WTC11 (cell line): ENCODE measurements around the gene CYP46A1. TPM values are rescaled to one million over a fixed set of nuclear protein-coding genes. Genes with fewer than 3 reads are reported as not detected.

Source experiments
- ATAC-seq: fragments of 200-7000 bp; cut with Tn5 transposase; 2 replicates; pipeline ENCODE4 v1.10.0; 2021; ENCODE audit warnings: mild to moderate bottlenecking, moderate library complexity
- CTCF ChIA-PET: fragments of 300-600 bp; sonication (Branson Sonifier 250); formaldehyde crosslinking; loops from one replicate; lab custom pipeline; 2021; ENCODE audit warnings: antibody characterized with exemption; lab: Charles Lee
- POLR2A ChIA-PET: fragments of 350-600 bp; sonication (Branson Sonifier 250); formaldehyde crosslinking; loops from one replicate; lab custom pipeline; 2021; ENCODE audit warnings: antibody characterized with exemption; lab: Charles Lee
- DNase-seq: peaks from one replicate; pipeline ENCODE4 v3.0.0; 2021; ENCODE audit warnings: low spot score
- H3K27ac Mint-ChIP-seq: 2 replicates; pipeline ENCODE4 v1.8.0; 2021; ENCODE audit warnings: mixed read lengths
- H3K27me3 Mint-ChIP-seq: 2 replicates; pipeline ENCODE4 v1.8.0; 2021; ENCODE audit warnings: low read depth, mild to moderate bottlenecking, moderate library complexity, mixed read lengths
- H3K36me3 Mint-ChIP-seq: 2 replicates; pipeline ENCODE4 v1.8.0; 2021; ENCODE audit warnings: mixed read lengths
- H3K4me1 Mint-ChIP-seq: 2 replicates; pipeline ENCODE4 v1.8.0; 2022; ENCODE audit warnings: mixed read lengths
- H3K4me3 Mint-ChIP-seq: 2 replicates; pipeline ENCODE4 v1.8.0; 2021; ENCODE audit warnings: mild to moderate bottlenecking, moderate library complexity, mixed read lengths
- H3K9me3 Mint-ChIP-seq: 2 replicates; pipeline ENCODE4 v1.8.0; 2021; ENCODE audit warnings: mixed read lengths
- FOXP1 ChIP-seq: sonication (generic); formaldehyde crosslinking; IDR thresholded peaks from 2 replicates; pipeline ENCODE4 v1.8.0; 2022; ENCODE audit warnings: missing genetic modification reagents, mild to moderate bottlenecking, moderate library complexity, borderline replicate concordance
- GABPB1 ChIP-seq: sonication (generic); formaldehyde crosslinking; IDR thresholded peaks from 2 replicates; pipeline ENCODE4 v1.8.1; 2023; ENCODE audit warnings: mild to moderate bottlenecking, missing genetic modification reagents
- GTF2I ChIP-seq: fragments of 250-450 bp; sonication (Bioruptor Pico); conservative IDR thresholded peaks from 2 replicates; pipeline ENCODE4 v1.4.0; 2021; ENCODE audit warnings: mild to moderate bottlenecking
- IRF2 ChIP-seq: sonication (generic); formaldehyde crosslinking; IDR thresholded peaks from 2 replicates; pipeline ENCODE4 v1.8.0; 2022; ENCODE audit warnings: low read depth, missing genetic modification reagents, borderline replicate concordance
- MYBL2 ChIP-seq: sonication (generic); formaldehyde crosslinking; IDR thresholded peaks from 2 replicates; pipeline ENCODE4 v1.8.1; 2023; ENCODE audit warnings: mild to moderate bottlenecking, moderate library complexity, missing genetic modification reagents
- NFATC4 ChIP-seq: fragments of 250-450 bp; sonication (Bioruptor Pico); IDR thresholded peaks from 2 replicates; pipeline ENCODE4 v1.9.0; 2021; ENCODE audit warnings: mild to moderate bottlenecking
- NFYB ChIP-seq: sonication (generic); formaldehyde crosslinking; conservative IDR thresholded peaks from 2 replicates; pipeline ENCODE4 v1.8.0; 2022; ENCODE audit warnings: low read depth, missing genetic modification reagents
- NR1H2 ChIP-seq: sonication (generic); formaldehyde crosslinking; IDR thresholded peaks from 2 replicates; pipeline ENCODE4 v1.9.0; 2021; ENCODE audit warnings: mild to moderate bottlenecking, moderate library complexity, missing genetic modification reagents
- SOX15 ChIP-seq: fragments of 250-450 bp; sonication (Bioruptor Pico); IDR thresholded peaks from 2 replicates; pipeline ENCODE4 v1.9.0; 2021; ENCODE audit warnings: mild to moderate bottlenecking
- TEAD1 ChIP-seq: sonication (generic); formaldehyde crosslinking; IDR thresholded peaks from 2 replicates; pipeline ENCODE4 v1.8.0; 2022; ENCODE audit warnings: mild to moderate bottlenecking, missing genetic modification reagents
- ZNF219 ChIP-seq: sonication (generic); formaldehyde crosslinking; IDR thresholded peaks from 2 replicates; pipeline ENCODE4 v1.8.0; 2023; ENCODE audit warnings: missing genetic modification reagents, mild to moderate bottlenecking, borderline replicate concordance
- ZNF317 ChIP-seq: sonication (generic); formaldehyde crosslinking; IDR thresholded peaks from 2 replicates; pipeline ENCODE4 v1.8.1; 2023; ENCODE audit warnings: low read depth, mild to moderate bottlenecking, moderate library complexity, missing genetic modification reagents, borderline replicate concordance
- ZNF671 ChIP-seq: fragments of 250-450 bp; sonication (Bioruptor Pico); IDR thresholded peaks from 2 replicates; pipeline ENCODE4 v1.8.0; 2021; ENCODE audit warnings: mild to moderate bottlenecking
- total RNA-seq: library from RNA; stranded (reverse); gene quantifications from 3 replicates; pipeline ENCODE4 v1.2.3, GENCODE V29; 2021
- TF ChIP-seq, protein P1 (sequence below): fragments of 250-450 bp; sonication (Bioruptor Pico); IDR thresholded peaks from 2 replicates; pipeline ENCODE4 v1.9.0; 2021; ENCODE audit warnings: mild to moderate bottlenecking
- TF ChIP-seq, protein P2 (sequence below): fragments of 250-450 bp; sonication (Bioruptor Pico); IDR thresholded peaks from 2 replicates; pipeline ENCODE4 v1.9.0; 2021; ENCODE audit warnings: moderate library complexity, mild to moderate bottlenecking, inconsistent platforms, borderline replicate concordance
- TF ChIP-seq, protein P3 (sequence below): fragments of 250-450 bp; sonication (Bioruptor Pico); IDR thresholded peaks from 2 replicates; pipeline ENCODE4 v1.9.0; 2021; ENCODE audit warnings: mild to moderate bottlenecking, borderline replicate concordance
- TF ChIP-seq, protein P4 (sequence below): sonication (generic); formaldehyde crosslinking; IDR thresholded peaks from 2 replicates; pipeline ENCODE4 v1.8.0; 2022; ENCODE audit warnings: mild to moderate bottlenecking, missing genetic modification reagents
- TF ChIP-seq, protein P5 (sequence below): fragments of 250-450 bp; sonication (Bioruptor Pico); IDR thresholded peaks from 2 replicates; pipeline ENCODE4 v1.8.0; 2021; ENCODE audit warnings: mild to moderate bottlenecking

The CYP46A1 gene
- total RNA-seq, 1 experiment from 2014 or later, result 0.77 TPM

DNA sequence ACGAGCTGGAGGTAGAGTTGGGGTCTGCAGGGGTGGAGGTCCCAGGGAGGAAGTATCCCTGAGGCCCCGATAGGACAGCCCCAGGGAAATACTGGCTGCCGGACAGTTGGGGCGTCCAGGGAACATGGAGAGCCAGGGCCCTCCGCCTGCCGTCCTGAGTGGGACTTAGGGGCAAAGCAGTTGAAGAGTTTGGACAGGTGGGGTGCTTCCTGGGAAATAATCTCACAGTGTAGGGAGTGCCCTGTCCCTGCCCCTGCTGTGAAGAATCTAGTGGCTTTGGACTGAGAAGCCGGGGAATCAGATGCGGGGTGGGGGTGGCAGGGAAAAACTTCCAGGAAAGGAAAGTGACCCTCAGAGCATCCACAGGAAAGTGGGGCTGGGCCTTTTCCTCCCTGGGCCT is 49.0 kb upstream of the CYP46A1 start (continued):
- TF ChIP-seq, protein P1, sequence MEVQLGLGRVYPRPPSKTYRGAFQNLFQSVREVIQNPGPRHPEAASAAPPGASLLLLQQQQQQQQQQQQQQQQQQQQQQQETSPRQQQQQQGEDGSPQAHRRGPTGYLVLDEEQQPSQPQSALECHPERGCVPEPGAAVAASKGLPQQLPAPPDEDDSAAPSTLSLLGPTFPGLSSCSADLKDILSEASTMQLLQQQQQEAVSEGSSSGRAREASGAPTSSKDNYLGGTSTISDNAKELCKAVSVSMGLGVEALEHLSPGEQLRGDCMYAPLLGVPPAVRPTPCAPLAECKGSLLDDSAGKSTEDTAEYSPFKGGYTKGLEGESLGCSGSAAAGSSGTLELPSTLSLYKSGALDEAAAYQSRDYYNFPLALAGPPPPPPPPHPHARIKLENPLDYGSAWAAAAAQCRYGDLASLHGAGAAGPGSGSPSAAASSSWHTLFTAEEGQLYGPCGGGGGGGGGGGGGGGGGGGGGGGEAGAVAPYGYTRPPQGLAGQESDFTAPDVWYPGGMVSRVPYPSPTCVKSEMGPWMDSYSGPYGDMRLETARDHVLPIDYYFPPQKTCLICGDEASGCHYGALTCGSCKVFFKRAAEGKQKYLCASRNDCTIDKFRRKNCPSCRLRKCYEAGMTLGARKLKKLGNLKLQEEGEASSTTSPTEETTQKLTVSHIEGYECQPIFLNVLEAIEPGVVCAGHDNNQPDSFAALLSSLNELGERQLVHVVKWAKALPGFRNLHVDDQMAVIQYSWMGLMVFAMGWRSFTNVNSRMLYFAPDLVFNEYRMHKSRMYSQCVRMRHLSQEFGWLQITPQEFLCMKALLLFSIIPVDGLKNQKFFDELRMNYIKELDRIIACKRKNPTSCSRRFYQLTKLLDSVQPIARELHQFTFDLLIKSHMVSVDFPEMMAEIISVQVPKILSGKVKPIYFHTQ (CRISPR knock-in tag), result no peak
- TF ChIP-seq TEAD1 (CRISPR knock-in tag) (no peak), IRF2 (CRISPR knock-in tag) (no peak), FOXP1 (CRISPR knock-in tag) (no peak)

DNA sequence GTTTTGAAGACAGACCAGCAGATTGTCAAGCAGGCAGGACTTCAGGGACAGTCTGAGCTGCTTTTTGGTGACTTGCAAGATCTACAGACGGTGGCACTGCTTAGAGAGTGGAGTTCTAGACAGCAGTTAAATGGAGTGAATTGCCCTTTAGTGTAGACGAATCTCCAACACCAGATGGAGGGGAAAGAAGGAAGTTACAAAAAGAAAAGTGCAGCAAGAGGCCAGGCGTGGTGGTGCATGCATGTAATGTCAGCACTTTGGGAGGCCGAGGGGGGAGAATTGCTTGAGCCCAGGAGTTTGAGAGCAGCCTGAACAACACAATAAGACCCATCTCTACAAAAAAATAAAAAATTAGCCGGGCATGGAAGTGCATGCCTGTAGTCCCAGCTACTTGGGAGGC is 47.6 kb upstream of the CYP46A1 start:
- ChIA-PET CTCF (no interaction called here), POLR2A (no interaction called here)
- no peaks in the 10 kb centered on the region for H3K4me1 Mint-ChIP-seq
- ATAC-seq (no peak), DNase-seq (no peak)
- H3K9me3 Mint-ChIP-seq, result no peaks in the 10 kb centered on the region
- no peak for TF ChIP-seq NR1H2 (CRISPR knock-in tag)
- TF ChIP-seq, protein P2, sequence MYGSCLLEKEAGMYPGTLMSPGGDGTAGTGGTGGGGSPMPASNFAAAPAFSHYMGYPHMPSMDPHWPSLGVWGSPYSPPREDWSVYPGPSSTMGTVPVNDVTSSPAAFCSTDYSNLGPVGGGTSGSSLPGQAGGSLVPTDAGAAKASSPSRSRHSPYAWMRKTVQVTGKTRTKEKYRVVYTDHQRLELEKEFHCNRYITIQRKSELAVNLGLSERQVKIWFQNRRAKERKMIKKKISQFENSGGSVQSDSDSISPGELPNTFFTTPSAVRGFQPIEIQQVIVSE (CRISPR knock-in tag), result no peak
- TF ChIP-seq ZNF219 (CRISPR knock-in tag), result no peak
- TF ChIP-seq GABPB1 (CRISPR knock-in tag), result no peak
- TF ChIP-seq FOXP1 (CRISPR knock-in tag), result no peak
- TF ChIP-seq, protein P3, sequence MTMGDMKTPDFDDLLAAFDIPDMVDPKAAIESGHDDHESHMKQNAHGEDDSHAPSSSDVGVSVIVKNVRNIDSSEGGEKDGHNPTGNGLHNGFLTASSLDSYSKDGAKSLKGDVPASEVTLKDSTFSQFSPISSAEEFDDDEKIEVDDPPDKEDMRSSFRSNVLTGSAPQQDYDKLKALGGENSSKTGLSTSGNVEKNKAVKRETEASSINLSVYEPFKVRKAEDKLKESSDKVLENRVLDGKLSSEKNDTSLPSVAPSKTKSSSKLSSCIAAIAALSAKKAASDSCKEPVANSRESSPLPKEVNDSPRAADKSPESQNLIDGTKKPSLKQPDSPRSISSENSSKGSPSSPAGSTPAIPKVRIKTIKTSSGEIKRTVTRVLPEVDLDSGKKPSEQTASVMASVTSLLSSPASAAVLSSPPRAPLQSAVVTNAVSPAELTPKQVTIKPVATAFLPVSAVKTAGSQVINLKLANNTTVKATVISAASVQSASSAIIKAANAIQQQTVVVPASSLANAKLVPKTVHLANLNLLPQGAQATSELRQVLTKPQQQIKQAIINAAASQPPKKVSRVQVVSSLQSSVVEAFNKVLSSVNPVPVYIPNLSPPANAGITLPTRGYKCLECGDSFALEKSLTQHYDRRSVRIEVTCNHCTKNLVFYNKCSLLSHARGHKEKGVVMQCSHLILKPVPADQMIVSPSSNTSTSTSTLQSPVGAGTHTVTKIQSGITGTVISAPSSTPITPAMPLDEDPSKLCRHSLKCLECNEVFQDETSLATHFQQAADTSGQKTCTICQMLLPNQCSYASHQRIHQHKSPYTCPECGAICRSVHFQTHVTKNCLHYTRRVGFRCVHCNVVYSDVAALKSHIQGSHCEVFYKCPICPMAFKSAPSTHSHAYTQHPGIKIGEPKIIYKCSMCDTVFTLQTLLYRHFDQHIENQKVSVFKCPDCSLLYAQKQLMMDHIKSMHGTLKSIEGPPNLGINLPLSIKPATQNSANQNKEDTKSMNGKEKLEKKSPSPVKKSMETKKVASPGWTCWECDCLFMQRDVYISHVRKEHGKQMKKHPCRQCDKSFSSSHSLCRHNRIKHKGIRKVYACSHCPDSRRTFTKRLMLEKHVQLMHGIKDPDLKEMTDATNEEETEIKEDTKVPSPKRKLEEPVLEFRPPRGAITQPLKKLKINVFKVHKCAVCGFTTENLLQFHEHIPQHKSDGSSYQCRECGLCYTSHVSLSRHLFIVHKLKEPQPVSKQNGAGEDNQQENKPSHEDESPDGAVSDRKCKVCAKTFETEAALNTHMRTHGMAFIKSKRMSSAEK (CRISPR knock-in tag), result no peak
- TF ChIP-seq, protein P4, sequence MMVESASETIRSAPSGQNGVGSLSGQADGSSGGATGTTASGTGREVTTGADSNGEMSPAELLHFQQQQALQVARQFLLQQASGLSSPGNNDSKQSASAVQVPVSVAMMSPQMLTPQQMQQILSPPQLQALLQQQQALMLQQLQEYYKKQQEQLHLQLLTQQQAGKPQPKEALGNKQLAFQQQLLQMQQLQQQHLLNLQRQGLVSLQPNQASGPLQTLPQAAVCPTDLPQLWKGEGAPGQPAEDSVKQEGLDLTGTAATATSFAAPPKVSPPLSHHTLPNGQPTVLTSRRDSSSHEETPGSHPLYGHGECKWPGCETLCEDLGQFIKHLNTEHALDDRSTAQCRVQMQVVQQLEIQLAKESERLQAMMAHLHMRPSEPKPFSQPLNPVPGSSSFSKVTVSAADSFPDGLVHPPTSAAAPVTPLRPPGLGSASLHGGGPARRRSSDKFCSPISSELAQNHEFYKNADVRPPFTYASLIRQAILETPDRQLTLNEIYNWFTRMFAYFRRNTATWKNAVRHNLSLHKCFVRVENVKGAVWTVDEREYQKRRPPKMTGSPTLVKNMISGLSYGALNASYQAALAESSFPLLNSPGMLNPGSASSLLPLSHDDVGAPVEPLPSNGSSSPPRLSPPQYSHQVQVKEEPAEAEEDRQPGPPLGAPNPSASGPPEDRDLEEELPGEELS, result no peak
- TF ChIP-seq, protein P5, sequence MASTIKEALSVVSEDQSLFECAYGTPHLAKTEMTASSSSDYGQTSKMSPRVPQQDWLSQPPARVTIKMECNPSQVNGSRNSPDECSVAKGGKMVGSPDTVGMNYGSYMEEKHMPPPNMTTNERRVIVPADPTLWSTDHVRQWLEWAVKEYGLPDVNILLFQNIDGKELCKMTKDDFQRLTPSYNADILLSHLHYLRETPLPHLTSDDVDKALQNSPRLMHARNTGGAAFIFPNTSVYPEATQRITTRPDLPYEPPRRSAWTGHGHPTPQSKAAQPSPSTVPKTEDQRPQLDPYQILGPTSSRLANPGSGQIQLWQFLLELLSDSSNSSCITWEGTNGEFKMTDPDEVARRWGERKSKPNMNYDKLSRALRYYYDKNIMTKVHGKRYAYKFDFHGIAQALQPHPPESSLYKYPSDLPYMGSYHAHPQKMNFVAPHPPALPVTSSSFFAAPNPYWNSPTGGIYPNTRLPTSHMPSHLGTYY (CRISPR knock-in tag), result no peak
- TF ChIP-seq NFATC4 (CRISPR knock-in tag), result no peak
- TF ChIP-seq ZNF671 (CRISPR knock-in tag), result no peak
- no peak for TF ChIP-seq ZNF317 (CRISPR knock-in tag)
- no peak for TF ChIP-seq SOX15 (CRISPR knock-in tag)
- TF ChIP-seq MYBL2 (CRISPR knock-in tag), result no peak
- TF ChIP-seq GTF2I (CRISPR knock-in tag), result no peak
- TF ChIP-seq NFYB, result no peak
- H3K27ac Mint-ChIP-seq, result no peak overlapping the region
- H3K36me3 Mint-ChIP-seq, result no peaks in the 10 kb centered on the region
- no peaks in the 10 kb centered on the region for H3K27me3 Mint-ChIP-seq
- H3K4me3 Mint-ChIP-seq, result no peak overlapping the region
